Stimulated activated CD8-positive, alpha-beta memory T cell treated with anti-CD3 and anti-CD28 coated beads, Interleukin-12 subunit alpha, Interleukin-12 subunit beta, amount 100 ng/mL, for 24 hours (primary cell): Measurements from ENCODE around the gene SLC22A23.

Experiments used
- DNase-seq: peaks from one replicate; pipeline ENCODE4 v3.0.0-alpha.2; 2020; ENCODE audit errors: extremely low read depth

The SLC22A23 gene

GRCh38 chr6:3473773-3474172 lies 16.9 kb upstream of the SLC22A23 start:
- no peak for DNase-seq

DNA sequence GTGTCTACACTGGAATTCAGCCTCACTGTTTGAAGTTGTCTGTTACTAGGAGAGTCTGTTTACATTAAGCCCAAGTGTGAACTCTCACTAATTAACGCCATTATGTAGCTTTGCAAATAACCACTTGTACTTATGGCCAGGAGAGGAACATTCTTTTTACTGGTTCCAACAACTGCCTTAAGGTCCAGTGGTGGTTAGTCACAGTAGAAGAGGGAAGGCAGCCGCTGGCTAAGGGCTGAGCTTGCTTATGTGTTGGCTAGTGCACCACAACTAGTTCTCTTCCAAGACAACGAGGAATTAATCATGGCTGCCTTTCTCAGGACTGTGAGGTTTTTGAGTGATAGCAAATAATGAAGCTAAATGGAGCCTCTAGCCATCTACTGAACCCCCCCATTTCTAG lies 14.9 kb upstream of the SLC22A23 start:
- DNase-seq, result no peak

DNA sequence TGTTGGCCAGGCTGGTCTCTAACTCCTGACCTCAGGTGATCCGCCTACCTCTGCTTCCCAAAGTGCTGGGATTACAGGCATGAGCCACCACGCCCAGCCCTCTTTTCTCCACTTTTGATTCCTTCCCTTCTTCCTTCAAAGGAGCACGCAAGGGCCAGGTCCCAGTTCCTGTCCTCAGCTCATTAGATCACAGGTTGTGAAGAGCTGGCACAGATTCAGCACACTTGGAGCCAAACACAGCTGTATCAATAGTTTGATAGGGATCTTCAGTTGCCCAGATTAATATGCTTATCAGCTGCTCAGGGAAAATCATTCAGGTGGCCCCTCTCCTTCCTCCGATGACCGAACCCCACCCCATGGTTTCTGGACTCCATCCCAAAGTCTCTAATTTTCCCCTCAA lies 14.4 kb upstream of the SLC22A23 start:
- no peak for DNase-seq

GRCh38 chr6:3468585-3468984 lies 11.7 kb upstream of the SLC22A23 start:
- DNase-seq, result no peak

DNA sequence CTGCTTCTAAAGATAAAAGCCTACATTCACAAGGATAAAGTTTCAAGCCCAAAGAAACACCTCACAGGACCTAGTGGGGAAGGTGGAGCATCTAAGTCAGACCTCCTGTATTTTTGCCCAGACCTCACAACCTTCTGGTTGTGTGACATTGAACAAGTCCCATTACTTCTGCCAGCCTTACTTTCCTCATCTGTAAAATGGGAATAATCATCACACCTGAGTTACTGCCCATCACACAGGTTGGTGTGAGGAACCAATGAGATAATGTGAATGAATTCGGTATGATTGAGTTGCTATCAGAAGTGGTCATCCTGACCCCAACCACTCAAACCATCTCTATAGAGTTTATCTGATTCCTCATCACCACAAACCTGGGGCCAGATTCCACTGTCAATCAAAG lies 11.1 kb upstream of the SLC22A23 start:
- no peak for DNase-seq

DNA sequence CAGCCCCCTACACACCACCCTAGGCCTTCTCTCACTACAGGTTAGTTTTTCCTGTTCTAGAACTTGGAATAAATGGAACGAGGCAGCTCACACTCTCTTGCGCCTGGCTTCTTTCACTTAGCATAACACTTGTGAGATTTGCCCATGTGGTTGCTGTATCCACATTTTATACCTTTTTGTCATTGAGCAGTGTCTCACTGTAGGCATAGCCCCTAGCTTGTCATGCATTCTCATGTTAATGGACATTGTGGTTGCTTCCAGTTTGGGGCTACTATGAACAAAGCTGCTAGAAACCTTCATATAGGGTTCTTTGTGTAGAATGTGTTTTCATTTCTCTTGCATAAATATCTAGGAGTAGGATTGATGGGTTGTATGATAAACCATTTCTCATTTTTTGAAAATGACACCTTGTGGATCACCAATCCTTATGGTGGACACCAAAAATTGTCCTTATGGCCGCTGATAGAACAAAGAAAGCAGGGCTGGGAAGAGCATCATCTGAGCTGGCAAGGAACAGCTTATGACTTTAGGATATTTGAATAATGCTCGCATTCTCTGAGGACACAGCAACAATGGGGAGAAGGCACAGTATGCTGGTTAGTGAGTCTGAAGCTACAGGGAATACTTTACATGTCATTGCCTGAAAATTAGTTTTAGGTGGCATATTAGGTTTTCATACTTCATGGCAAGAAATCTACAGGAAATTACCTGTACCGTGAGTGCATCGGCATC lies 9.8 kb upstream of the SLC22A23 start:
- no peak for DNase-seq

DNA sequence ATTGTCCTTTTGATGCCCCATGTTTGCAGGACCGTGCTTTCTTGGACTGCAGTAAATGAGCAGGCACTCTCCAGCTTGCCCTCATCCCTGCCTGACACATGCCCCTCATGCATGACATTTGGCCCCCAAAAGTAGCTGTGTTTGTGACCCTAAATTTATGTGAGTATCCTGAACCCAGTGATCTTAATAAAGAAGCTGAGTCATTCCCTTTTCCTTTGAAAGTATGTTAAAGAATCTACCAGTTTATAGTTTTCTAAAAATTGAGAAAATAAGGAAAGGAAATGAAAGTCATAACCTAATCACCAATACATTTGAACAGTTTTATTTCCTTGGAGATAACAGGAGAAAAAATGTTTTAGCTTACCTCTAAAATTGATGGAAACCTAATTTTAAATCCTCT lies 3.4 kb upstream of the SLC22A23 start:
- DNase-seq, result no peak

GRCh38 chr6:3458706-3459421 lies 2.0 kb upstream of the SLC22A23 start:
- no peak for DNase-seq

DNA sequence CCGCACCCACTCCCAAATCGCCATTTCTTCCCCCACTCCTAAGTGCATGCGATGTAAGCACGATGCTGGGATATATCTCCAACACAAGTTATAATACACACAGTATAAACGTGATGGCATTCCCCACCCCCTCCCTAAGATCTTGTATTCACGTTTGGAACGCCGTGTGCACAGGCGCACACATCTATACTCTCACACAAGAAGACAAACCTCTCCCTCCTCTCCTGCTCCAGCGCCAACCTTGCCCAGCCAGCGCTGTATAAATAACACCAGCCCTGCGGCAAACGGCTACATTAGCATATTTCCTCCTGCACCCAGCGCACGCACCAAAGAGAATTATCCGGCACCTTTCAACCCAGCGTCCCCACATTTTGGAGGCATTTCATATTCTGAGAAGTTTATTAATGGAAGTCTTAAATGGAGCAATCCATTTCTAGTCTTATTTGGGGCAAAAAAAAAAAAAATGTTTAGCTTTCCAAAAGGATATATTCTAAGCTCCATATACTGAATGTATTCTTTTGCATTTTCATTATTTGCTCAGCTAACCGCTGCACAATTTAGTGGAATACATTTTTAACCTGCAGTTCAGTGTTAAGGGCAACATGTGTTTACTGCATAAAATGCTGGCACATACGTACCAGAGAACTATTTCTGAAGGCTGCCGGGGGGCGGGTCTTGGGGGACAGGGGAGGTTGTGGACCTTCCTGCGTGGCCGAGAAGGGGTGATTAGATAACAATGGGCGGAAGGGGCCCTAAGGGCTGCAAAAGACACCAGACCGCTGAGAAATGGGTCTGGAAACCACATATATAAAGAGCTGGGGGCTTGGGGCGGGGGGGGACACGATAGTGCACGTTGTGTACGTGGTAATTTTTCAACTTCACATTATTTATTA lies 1.1 kb upstream of the SLC22A23 start:
- DNase-seq, result no peak

- no peak for DNase-seq
These were observed 404 bp downstream of the SLC22A23 start for GRCh38 chr6:3456395-3456897.

DNA sequence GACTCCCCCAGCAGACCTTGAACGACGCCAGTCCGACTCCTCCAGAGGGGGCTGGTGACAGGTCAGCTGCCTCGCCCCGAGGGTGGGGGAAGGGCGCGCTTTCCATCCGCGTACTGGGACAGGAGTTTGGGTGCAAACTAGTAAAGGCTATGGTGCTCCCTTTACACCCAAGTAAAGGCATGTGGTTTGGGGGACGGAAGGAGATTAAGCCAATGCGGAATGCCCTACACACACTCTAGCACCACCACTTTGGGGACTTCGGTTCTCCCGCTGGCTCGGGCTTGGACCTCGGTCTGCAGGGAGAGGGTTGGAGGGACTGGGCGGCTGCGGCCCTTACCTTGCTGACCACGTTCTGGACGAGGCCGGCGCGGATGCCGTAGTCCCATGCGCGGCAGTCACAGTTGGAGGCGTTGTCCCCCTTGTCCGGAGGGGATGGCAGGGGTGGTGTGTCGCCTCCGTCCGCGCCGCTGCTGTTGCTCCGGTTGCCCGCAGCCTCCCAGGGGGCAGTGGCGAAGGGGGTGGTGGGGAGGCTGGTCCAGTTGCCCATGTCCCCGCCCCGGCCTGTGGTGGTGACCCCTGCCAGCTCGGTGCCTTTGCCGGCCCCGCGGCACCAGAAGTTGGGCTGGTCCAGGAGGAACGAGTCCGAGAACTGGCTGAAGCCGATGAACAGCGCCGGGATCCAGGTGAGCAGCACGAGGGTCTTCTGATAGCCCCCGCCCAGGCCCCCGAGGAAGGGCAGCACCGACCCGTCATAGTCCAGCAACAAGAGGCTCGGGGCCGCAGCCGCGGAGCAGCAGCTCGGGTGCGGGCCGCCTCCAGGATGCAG lies 1.1 kb downstream of the SLC22A23 start:
- no peak for DNase-seq

GRCh38 chr6:3455147-3455568 lies 1.7 kb downstream of the SLC22A23 start:
- no peak for DNase-seq

GRCh38 chr6:3454273-3455010 lies 2.4 kb downstream of the SLC22A23 start:
- DNase-seq, result no peak

DNA sequence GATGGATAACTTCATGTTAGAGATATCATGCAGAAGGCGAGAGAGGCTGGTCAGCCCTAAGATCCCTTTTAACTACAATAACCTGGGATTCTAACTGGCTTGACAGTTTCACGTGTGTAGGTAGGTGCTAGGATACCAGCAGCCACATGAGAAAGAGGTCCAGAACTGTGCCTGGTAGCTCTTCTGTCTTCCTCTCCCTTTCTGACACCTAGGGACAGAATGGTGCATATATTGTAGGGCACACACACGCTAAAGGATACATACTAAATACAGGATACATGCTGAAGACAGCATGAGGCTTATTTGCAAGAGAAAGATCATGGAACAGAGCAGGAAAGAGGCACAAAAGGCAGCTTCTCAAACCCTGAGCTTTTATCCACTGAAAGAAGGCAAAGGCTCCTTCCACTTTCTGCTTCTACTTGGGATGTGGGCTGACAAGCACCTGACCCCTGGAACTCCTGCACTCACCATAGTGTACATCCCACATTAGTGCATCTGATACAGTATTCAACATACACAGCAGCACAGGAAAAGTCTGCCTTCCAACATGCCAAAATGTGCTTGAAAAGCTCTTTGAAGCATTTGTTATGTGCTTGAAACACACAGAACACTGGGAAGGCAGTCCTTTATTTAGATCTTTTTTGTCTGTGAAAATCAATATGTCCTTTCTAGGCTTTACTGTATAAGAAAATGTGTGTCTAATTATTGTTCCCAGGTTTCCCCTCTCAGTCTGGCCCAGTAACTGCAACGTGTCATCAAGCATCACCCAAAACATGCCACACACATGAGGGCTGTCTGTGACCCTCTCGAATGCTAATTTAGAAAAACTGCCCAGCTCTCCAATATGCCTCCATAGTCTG lies 3.2 kb downstream of the SLC22A23 start:
- DNase-seq, result no peak

- DNase-seq, result no peak
These were observed 5.4 kb downstream of the SLC22A23 start for GRCh38 chr6:3451498-3451897.

DNA sequence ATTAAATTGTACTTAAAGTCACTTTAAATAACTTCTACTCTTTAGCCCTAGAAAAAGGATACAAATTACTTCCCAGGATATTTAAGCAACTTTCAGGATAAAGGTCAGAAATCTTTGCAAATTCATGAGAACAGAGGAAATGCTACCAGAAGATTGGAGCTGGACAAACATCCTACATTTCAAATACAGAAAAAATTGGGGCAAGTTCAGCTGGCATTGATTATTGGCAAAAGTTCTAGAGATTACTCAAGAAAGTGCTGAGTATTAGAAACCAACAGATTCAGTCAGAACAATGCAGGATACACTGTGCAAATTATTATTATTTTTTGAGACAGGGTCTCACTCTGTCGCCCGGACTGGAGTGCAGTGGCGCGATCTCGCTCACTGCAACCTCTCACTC lies 6.0 kb downstream of the SLC22A23 start:
- no peak for DNase-seq

DNA sequence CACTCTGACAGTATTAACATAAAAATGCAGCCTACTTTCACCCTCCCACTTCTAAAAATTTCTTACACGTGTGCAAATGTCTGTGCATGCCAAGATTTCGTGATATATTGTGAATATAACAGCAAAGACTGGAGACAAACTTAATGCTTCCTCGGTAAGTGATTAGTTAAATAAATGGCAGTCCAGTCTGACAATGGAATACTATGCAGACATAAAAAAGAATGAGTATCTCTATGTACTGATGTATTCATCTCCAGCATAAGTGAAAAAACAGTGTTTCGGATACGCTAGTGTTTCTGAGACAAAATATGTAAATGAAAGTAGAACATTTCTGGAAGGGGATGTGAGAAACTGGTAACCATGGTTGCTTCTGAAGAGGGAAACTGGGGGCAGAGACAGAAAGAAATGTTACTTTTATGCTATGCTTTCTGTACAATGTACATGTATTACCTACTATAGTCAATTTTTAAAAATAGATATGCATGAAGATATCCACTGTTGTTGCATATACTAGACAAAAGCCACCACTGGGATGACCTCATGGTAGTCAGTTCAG lies 7.0 kb downstream of the SLC22A23 start:
- no peak for DNase-seq

DNA sequence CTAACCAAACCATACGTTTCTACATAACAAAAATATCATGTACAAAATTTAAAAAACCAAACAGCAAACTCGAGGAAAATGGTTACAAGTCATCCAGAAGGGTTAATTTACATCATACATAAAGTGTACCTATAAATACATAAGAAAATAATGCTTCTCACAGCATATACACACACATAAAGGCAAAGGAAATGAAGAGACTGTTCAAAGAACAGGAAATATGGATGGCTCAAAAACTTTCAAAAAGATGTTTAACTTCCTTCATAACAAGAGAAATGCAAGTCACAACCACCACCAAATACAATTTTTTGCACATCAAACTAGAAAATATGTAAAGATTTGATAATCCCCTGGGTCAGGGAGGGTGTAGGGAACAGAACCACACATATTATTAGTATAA lies 7.5 kb downstream of the SLC22A23 start:
- no peak for DNase-seq

- DNase-seq, result no peak
These were observed 9.8 kb downstream of the SLC22A23 start for GRCh38 chr6:3447005-3447404.
